Stimulated activated CD4-positive, alpha-beta T cell treated with anti-CD3 and anti-CD28 coated beads, Interleukin-12 subunit alpha, Interleukin-12 subunit beta, amount 100 ng/mL, for 48 hours (primary cell): ENCODE results near the gene ZSWIM3.

ENCODE experiments used
- DNase-seq, 3 donors: peaks; one replicate each; pipeline ENCODE4 v3.0.0-alpha.2; 2020; ENCODE audit warnings: low read depth in 2 of 3, low spot score in 1 of 3

ZSWIM3 gene

GRCh38 chr20:45909336-45909808 lies 52.0 kb downstream of the ZSWIM3 start:
- DNase-seq: no peak

- no peak for DNase-seq
Observed at GRCh38 chr20:45909817-45910669, 52.6 kb downstream of the ZSWIM3 start.

GRCh38 chr20:45910670-45911485 lies 53.5 kb downstream of the ZSWIM3 start:
- DNase-seq: peak; percentile 90 to 100 (median 98)

- no peak for DNase-seq
Observed at GRCh38 chr20:45911486-45912343, 54.3 kb downstream of the ZSWIM3 start, which contains the start of gene PLTP. Gene PLTP, minus strand, starts transcription at chr20:45912155. Its CDS starts 703 bp downstream, at chr20:45911452.

- DNase-seq: no peak
Observed at GRCh38 chr20:45912344-45912682, 54.9 kb downstream of the ZSWIM3 start.

- DNase-seq: no peak
Observed at GRCh38 chr20:45913116-45913515, 55.7 kb downstream of the ZSWIM3 start.

- no peak for DNase-seq
Observed at GRCh38 chr20:45917790-45918141, 60.4 kb downstream of the ZSWIM3 start.

- DNase-seq: no peak
Observed at GRCh38 chr20:45918182-45918737, 60.8 kb downstream of the ZSWIM3 start.

GRCh38 chr20:45918779-45919537 lies 61.5 kb downstream of the ZSWIM3 start:
- DNase-seq: no peak

- DNase-seq: no peak
Observed at GRCh38 chr20:45919542-45920399, 62.4 kb downstream of the ZSWIM3 start.

- DNase-seq: no peak
Observed at GRCh38 chr20:45920462-45921336, 63.3 kb downstream of the ZSWIM3 start.

- DNase-seq: no peak
Observed at GRCh38 chr20:45921337-45922189, 64.1 kb downstream of the ZSWIM3 start.

- DNase-seq: no peak
Observed at GRCh38 chr20:45924391-45925261, 67.2 kb downstream of the ZSWIM3 start.

GRCh38 chr20:45925821-45926506 lies 68.5 kb downstream of the ZSWIM3 start:
- DNase-seq: no peak

- DNase-seq: no peak
Observed at GRCh38 chr20:45926731-45927070, 69.3 kb downstream of the ZSWIM3 start.
